ENCODE measurements around the gene IL21R. TPM values are rescaled to one million over a fixed set of nuclear protein-coding genes. Genes with fewer than 3 reads are reported as not detected.
A peak's percentile ranks its signal among the peaks of the same experiment; 100 is the strongest.

The IL21R gene
- total RNA-seq, 1 experiment from 2014 or later: not detected

- DNase-seq: no peak
- BruUV-seq (replicated peaks): no TSS peak
- CTCF ChIA-PET: interaction anchor here (0.5 kb wide), 1 partner anchor 206 kb away, joined by 4 read pairs; no protein-coding TSS in a partner anchor
Observed at GRCh38 chr16:27400751-27401620, 988 bp upstream of the IL21R start.

DNA sequence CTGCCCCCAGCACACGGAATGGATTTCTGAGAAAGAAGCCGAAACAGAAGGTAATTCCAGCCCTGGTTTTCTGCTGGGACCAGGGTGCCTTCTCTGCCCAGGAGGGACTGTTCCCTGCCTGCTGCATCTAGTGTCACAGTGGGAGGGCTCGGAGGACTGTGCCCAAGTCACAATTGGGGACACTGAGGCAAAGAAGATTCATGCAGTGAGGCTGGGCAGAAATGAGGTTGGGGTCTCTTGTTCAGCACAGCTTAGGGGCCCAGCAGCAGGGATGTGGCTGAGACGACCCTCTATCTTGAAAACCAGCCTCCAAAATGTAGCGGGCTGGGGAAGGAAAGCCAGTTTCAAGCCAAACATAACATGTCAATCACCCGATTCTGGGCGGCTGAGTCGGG, 592 bp downstream of the IL21R start:
- Mint-ChIP-seq H3K4me3 (ENCODE audit: low read depth, unreplicated experiment) (peak overlapping the region; percentile 20), H3K9me3 (ENCODE audit: low read depth, unreplicated experiment) (no peaks in the 10 kb centered on the region), H3K4me1 (ENCODE audit: low read depth, unreplicated experiment) (peaks cover 9% of the 10 kb centered on the region), H3K36me3 (ENCODE audit: insufficient read depth, unreplicated experiment) (no peaks in the 10 kb centered on the region), H3K27ac (ENCODE audit: unreplicated experiment) (no peak overlapping the region), H3K27me3 (ENCODE audit: unreplicated experiment) (peaks cover 83% of the 10 kb centered on the region)
- TF ChIP-seq, protein P1, sequence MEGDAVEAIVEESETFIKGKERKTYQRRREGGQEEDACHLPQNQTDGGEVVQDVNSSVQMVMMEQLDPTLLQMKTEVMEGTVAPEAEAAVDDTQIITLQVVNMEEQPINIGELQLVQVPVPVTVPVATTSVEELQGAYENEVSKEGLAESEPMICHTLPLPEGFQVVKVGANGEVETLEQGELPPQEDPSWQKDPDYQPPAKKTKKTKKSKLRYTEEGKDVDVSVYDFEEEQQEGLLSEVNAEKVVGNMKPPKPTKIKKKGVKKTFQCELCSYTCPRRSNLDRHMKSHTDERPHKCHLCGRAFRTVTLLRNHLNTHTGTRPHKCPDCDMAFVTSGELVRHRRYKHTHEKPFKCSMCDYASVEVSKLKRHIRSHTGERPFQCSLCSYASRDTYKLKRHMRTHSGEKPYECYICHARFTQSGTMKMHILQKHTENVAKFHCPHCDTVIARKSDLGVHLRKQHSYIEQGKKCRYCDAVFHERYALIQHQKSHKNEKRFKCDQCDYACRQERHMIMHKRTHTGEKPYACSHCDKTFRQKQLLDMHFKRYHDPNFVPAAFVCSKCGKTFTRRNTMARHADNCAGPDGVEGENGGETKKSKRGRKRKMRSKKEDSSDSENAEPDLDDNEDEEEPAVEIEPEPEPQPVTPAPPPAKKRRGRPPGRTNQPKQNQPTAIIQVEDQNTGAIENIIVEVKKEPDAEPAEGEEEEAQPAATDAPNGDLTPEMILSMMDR (IDR thresholded peaks at IDR 0.05; ENCODE audit: unreplicated experiment): no peak
- intact Hi-C loops (cut with micrococcal nuclease; ENCODE audit: unreplicated experiment): no loop called here
- BruUV-seq (replicated peaks): no TSS peak
- no peak for DNase-seq
- CTCF ChIA-PET: no interaction called here

More at GRCh38 chr16:27400751-27401620, 988 bp upstream of the IL21R start:
- Mint-ChIP-seq H3K4me3 (ENCODE audit: low read depth, unreplicated experiment) (no peak overlapping the region), H3K4me1 (ENCODE audit: low read depth, unreplicated experiment) (peaks cover 9% of the 10 kb centered on the region), H3K36me3 (ENCODE audit: insufficient read depth, unreplicated experiment) (no peaks in the 10 kb centered on the region), H3K27ac (ENCODE audit: unreplicated experiment) (no peak overlapping the region), H3K9me3 (ENCODE audit: low read depth, unreplicated experiment) (peaks cover under 1% of the 10 kb centered on the region), H3K27me3 (ENCODE audit: unreplicated experiment) (peaks cover 70% of the 10 kb centered on the region)
- TF ChIP-seq, protein P1 (IDR thresholded peaks at IDR 0.05; ENCODE audit: unreplicated experiment): no peak
- intact Hi-C loops (cut with micrococcal nuclease; ENCODE audit: unreplicated experiment): no loop called here

GRCh38 chr16:27402964-27403600, 1.1 kb downstream of the IL21R start:
- no TSS peak for BruUV-seq (replicated peaks)
- Mint-ChIP-seq H3K9me3 (ENCODE audit: low read depth, unreplicated experiment) (no peaks in the 10 kb centered on the region), H3K4me3 (ENCODE audit: low read depth, unreplicated experiment) (no peak overlapping the region), H3K4me1 (ENCODE audit: low read depth, unreplicated experiment) (peaks cover 14% of the 10 kb centered on the region), H3K27me3 (ENCODE audit: unreplicated experiment) (peaks cover 88% of the 10 kb centered on the region), H3K27ac (ENCODE audit: unreplicated experiment) (no peak overlapping the region), H3K36me3 (ENCODE audit: insufficient read depth, unreplicated experiment) (no peaks in the 10 kb centered on the region)
- DNase-seq: no peak
- TF ChIP-seq, protein P1 (IDR thresholded peaks at IDR 0.05; ENCODE audit: unreplicated experiment): no peak
- intact Hi-C loops (cut with micrococcal nuclease; ENCODE audit: unreplicated experiment): no loop called here
- CTCF ChIA-PET: no interaction called here

- Mint-ChIP-seq H3K9me3 (ENCODE audit: low read depth, unreplicated experiment) (no peaks in the 10 kb centered on the region), H3K36me3 (ENCODE audit: insufficient read depth, unreplicated experiment) (no peaks in the 10 kb centered on the region), H3K27ac (ENCODE audit: unreplicated experiment) (no peak overlapping the region), H3K27me3 (ENCODE audit: unreplicated experiment) (peaks cover 93% of the 10 kb centered on the region), H3K4me1 (ENCODE audit: low read depth, unreplicated experiment) (peaks cover 19% of the 10 kb centered on the region), H3K4me3 (ENCODE audit: low read depth, unreplicated experiment) (no peak overlapping the region)
- CTCF ChIA-PET: interaction anchor here (0.7 kb wide), 1 partner anchor 226 kb away, joined by 3 read pairs; no protein-coding TSS in a partner anchor
- intact Hi-C loops (cut with micrococcal nuclease; ENCODE audit: unreplicated experiment): no loop called here
- no TSS peak for BruUV-seq (replicated peaks)
- DNase-seq: no peak
- TF ChIP-seq, protein P1 (IDR thresholded peaks at IDR 0.05; ENCODE audit: unreplicated experiment): no peak
Observed at GRCh38 chr16:27403601-27403992, 1.6 kb downstream of the IL21R start.

Data from Calu3 (cell line).